GM11168 (cell line): ENCODE data around the gene APOH.
"Not testable (repeated sequence)": the region's sequence is repeated elsewhere in the genome, so short reads cannot be mapped to it uniquely, and the experiment has no call there.

Source experiments
- in situ Hi-C: fragments of 300-500 bp; cut with MboI; formaldehyde crosslinking; loops from one replicate; pipeline ENCODE4 v1.12.0; 2022; ENCODE audit warnings: low sequenced_read_pairs; ENCODE audit not compliant: unreplicated experiment

The APOH gene, protein sequence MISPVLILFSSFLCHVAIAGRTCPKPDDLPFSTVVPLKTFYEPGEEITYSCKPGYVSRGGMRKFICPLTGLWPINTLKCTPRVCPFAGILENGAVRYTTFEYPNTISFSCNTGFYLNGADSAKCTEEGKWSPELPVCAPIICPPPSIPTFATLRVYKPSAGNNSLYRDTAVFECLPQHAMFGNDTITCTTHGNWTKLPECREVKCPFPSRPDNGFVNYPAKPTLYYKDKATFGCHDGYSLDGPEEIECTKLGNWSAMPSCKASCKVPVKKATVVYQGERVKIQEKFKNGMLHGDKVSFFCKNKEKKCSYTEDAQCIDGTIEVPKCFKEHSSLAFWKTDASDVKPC

DNA sequence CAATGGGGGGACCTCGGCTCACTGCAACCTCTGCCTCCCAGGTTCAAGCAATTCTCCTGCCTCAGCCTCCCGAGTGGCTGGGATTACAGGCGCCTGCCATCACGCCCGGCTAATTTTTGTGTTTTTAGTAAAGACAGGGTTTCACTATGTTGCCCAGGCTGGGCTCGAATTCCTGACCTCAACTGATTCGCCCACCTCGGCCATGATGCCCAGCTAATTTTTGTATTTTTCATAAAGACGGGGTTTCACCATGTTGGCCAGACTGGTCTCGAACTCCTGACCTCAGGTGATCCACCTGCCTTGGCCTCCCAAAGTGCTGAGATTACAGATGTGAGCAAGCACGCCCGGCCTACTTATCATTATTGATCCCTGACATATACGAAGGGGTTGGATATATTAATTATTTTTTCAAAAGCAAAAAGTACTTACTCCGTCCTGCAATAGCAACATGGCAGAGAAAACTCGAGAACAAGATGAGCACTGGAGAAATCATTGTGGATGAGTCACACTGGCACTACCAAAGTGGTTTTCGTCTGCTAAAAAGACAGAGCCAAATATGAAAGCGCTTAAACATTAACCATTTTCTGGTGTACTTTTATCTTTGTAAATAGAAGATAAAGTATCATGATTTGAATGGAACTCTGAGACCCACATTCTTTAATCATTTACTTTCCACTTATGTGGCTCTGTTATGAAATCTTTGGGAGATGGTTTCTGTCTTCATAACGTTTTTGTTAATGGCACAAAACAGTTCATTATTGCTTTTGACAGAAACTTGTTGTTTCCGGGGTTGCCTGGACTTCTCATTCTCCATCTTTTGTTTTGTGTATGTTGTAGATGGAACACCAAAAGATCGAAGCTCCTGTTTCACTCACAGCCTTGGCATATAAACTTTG is at the start of gene APOH:
Gene APOH, minus strand, starts transcription at position 529 of the 896 bp plus-strand sequence. Its CDS starts 36 bp downstream, at position 493.
- in situ Hi-C loops: no loop called here

DNA sequence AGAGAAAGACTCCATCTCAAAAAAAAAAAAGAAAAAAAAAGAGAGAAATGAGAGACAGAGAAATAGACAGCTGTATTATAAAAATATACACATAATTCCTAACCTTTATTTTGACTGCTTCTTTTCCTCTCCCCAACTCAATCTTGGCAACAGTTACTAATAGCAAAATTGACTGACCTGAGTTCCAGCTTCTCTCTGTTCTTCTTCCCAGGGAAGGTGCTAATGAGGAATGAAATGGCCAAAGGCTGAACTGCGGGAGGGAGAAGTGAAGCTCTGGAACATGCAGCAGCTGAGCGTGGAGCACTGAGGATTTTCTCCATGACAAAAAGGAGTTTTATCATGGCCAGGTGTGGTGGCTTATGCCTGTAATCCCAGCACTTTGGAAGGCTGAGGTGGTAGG is 48.0 kb upstream of the APOH start:
- in situ Hi-C loops: no loop called here

DNA sequence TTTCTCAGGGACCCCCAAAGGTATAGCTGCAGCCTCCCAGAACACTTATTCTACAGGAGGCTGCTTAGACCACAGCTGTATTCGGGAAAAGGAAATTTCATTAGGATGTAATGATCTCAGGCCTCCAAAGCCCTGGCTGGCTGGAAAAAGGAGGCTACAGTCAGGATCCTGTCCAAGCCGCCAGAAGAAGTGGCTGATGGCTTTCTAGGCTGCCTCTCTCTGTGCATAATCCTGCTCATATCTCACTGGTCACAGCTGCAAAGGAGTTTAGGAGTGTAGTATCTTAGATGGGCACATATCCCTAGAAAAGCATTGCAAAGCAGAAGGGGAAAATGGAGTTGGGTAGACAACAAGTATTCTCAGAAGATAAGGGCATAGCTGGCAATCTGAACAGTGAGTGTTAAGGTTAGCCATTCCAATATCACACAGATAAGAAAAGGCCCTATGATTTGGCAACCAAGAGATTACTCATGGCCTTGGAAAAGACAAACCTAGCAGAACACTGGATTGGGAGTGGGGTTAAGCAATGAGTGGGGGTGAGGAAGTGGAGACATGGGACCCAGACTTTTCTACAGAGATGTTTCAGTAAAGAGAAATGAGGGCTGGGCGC is 47.2 kb upstream of the APOH start:
- in situ Hi-C loops: no loop called here

DNA sequence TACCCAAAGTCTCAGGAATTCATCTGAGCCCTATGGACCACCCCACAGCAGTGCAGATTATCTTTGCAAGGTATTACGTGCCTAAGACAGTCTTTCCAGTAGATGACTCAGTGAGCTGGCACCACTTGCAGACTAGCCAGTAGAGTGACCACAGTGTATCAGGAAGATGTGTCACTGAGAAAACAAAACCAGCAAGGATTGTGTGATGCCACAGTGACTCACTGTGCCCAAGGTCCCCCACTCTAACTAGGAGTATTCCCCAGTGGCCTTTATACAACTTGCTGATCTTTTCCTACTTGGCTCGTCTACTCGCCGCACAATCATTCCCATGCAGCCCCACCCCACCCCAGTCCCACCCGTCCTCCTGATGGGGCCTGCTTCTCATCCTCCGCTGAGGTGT is 46.4 kb upstream of the APOH start:
- in situ Hi-C loops: no loop called here

DNA sequence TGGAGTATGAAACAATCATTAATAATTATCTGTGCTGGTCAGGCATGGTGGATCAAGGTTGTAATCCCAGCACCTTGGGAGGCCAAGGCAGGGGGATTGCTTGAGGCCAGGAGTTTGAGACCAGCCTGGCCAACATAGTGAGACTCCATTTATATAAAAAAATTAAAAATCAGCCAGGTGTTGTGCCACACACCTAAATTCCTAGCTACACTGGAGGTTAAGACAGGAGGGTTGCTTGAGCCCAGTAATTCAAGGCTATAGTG is 44.3 kb upstream of the APOH start:
- in situ Hi-C loops: no loop called here

DNA sequence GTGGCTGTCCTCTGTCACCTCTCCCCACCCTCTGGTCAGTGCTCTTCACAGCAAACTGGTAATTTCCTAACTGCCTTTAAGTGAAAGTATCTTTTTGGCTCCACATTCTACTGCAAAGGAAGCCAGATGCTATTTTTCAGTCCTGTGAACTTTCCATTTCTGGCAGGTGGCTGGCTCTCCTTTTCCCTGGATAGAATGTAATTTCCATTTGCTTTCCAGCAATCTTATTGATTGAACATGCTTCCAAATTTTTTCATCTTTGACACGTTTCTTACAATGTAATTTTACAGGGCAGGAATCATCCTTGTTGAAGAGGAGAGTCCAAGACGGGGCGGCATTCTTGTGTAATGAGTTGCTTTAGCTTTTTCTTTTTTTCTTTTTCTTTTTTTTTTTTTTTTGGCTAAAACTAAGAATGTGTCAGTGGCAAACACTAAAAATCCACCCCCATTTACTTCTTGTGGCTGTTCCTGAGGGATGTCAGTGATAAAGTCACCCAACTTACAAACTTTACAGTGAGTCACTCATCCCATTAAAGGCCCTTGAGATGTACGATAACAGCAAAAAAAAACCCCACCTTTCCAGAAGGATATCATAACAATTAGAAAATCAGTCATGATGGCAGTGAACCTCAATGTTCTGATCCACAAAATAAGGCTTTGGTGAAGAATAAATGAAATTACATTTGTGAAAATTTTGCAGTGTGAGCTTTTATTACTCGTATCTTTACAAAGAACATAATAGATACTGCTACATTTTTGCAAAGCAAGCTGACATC is 43.8 kb upstream of the APOH start:
- in situ Hi-C loops: no loop called here

DNA sequence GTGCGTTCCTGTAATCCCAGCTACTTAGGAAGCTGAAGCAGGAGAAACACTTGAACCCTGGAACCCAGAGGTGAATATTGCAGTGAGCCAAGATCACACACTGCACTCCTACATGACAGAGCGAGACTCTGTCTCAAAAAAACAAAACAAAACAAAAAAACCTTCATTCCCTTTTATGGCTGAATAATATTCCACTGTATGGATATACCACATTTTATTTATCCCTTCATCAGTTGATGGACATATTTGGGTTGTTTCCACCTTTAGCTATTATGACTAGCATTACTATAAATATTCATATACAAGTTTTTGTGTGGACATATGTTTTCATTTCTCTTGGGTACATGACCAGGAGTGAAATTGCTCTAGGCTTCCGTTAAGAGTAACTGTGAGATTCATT is 42.3 kb upstream of the APOH start:
- in situ Hi-C loops: no loop called here

DNA sequence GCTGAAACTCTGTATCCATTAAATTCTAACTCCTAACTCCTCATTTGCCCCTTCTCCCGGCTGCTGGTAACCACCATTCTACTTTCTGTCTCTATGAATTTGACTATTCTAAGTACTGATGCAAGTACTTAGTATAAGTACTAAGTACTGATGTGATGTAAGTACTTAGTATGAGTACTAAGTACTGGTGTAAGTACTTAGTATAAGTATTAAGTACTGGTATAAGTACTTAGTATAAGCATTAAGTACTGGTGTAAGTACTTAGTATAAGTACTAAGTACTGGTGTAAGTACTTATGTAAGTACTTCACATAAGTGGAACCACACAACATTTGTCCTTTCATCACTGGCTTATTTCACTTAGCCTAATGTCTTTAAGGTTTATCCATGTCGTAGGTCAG is 40.9 kb upstream of the APOH start:
- in situ Hi-C loops: no loop called here

DNA sequence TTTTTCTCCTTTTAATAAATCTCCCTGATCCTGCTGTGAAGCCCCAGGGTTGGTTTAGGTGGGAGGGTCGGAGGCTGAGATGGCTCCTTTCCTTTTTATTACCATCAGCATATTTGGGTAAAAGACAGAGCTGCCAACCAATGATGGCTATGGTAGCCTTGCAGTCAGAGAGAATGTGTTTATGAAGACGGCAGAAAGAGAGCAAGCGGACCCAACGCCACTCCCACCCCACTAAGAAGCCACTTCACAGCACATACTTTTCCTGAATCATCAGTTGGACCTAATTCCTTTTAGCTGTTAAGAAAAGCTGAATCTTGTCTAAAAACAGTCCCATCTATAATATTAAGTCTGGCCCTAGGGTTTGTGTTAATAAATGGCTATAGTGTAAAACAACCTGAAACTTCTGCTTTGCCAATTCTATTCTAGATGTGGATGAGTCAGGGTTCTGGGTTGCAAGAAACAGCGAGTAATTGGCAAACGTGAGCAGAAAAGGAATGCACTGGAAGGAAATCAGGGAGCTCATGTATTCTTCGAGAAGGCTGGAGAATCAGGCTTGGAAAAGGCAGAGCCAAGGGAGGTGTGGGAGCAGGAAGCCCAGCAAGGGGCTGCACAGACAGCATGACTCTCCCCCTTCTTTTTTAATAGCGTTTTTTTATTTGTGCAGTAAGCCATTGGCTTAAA is 39.2 kb upstream of the APOH start:
- in situ Hi-C loops: no loop called here

DNA sequence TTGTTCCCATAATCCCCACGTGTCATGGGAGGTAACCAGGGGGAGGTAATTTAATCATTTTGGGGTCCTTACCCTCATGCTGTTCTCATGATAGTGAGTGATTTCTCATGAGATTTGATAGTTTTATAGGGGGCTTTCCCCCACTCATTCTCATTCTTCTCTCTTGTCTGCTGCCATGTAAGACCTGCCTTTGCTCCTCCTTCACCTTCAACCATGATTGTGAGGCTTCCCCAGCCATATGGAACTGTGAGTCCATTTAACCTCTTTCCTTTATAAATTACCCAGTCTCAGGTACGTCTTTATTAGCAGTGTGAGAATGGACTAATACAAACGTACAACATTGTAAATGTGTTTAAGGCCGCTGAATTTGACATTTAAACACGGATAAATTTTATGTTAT is 35.5 kb upstream of the APOH start:
- in situ Hi-C loops: no loop called here

DNA sequence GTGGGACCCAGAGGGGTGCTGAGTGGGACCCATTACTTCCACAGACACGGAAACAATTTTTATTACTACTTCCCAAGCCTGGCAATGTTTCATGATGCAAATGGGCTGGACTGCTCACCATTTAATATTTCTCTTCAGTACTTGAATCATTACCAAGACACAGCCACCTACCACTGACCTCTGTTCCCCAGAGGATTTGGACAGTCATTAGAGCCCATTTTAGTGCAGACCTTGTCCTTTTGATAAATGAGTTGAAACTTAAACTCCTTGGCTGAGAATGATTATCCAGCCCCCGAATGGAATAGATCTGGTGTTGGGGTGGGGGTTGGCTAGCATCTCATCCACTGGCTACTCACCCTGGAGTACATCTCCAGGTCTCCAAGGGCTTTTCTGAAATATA is 33.6 kb upstream of the APOH start:
- in situ Hi-C loops: no loop called here

DNA sequence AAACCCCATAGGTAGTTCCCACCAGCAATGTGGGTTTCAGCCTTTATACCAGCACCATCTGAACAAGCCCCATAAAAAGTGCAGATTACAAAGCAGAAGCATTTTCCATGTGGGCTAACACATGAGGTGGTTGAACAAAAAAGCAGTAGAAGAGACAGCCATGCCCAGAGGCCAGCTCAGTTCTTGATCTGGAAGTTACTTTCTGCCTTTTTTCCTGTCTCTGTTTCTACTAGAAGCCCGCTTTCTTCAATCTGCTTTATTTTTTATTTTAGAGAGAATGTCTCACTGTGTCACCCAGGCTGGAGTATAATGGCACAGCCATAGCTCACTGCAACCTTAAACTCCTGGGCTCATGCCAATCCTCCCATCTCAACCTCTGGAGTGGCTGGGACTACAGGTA is 31.5 kb upstream of the APOH start:
- in situ Hi-C loops: no loop called here

DNA sequence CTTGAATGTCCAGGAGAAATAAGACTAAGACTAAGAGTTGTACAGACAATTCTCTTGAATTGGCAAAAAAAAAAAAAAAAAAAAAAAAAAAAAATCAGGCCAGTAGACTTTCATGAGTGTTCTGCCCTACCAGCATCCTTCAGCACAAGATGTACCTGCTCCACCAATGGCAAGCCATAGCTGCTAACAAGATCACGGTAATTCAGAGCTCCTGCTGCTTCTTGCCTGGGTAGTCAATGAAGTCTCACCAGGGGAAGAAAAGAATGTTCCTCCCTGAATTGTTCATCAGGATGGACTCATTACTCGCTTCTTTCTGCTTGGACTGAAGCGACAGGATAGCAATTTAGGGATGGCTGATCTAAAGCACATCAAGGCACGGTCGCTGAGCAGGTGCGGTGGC is 31.1 kb upstream of the APOH start:
- in situ Hi-C loops: no loop called here

DNA sequence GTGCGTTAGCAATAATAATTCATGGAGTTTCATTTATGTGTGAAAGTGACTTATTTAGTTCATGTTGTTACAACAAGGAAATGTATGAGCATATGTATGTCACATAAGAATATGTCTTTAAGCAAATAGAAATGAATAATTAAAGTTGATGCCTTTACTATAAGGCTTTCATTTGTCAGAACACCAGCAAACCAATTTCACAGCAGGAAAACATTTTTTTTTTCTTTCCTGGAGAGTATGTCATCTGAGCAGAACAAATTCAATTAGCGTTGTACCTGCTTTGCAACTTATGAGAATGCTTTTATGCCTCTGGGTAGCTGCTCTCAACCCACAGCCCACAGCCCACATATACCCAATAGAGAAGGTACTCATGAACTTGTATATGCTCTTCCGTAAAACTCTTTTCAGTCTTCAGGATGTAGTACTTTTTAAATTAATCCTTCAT is 26.3 kb upstream of the APOH start:
- in situ Hi-C loops: loop anchor here (5.0 kb wide), 1 partner anchor 317 kb away; no protein-coding TSS in a partner anchor

DNA sequence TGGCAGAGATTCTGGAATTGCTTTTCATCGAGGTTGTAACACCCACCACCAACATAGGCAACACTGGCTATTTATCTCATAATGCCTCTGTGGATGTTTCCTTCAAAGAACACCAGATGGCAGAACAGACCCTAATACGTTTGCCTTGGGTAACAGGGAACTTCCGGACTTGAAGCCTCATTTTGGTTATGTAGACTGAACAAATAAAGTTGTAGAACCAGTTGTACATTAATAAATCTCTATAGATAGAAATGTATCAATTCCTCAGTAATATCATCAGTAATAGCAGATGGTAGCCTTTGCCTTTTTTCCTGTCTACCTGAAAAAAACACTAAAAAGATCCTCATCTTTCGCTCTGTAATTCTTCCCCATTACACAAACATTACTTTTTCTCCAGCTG is 25.9 kb upstream of the APOH start:
- in situ Hi-C loops: loop anchor here (5.0 kb wide), 1 partner anchor 317 kb away; no protein-coding TSS in a partner anchor

DNA sequence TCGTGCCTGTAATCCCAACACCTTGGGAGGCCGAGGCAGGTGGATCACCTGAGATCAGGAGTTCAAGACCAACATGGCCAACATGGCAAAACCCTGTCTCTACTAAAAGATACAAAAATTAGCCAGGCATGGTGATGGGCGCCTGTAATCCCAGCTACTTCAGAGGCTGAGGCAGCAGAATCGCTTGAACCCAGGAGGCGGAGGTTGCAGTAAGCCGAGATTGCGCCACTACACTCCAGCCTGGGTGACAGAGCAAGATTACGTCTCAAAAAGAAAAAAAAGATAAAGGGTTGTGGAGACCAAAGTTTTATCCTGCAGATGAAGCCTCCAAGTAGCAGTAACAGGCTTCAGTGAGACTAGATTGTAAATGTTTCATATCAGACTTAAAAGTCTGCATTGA is 24.2 kb upstream of the APOH start:
- in situ Hi-C loops: not testable (repeated sequence)

DNA sequence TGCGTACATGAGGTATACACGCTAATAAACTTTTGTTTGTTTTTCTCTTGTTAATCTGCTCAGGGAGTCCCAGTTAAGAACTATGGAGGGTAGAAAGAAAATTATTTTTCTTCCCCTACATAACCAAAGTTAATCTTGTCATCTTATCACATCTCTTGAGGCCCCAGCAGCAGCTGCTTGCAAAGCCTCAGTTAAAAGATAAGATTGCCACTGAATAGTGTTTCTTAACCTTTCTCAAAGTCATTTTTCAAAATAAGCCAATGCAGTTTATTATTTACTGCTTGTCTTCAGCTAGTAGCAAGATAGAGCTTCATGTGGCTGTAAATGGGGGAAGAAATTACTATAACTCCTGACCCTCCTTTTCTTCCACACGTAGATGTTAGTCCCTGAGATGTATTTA is 21.5 kb upstream of the APOH start:
- in situ Hi-C loops: no loop called here

DNA sequence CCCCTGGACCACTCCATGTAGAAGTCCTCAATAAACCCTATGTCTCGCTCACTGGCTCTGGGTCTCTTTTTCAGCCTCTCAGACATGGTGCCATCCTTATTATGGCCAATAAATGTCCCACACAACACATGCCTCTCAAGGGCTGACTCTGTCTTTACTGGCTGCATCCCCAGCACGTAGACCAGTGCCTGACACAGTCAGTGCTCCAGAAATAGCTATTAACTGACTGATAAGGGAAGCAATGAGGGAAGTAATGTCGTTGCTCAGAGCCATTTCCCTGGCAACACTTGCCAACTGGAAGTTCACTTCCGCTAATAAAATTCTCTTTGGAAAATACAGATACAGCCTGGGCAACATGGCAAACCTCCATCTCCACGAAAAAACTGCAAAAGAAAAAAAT is 19.1 kb upstream of the APOH start:
- in situ Hi-C loops: no loop called here

DNA sequence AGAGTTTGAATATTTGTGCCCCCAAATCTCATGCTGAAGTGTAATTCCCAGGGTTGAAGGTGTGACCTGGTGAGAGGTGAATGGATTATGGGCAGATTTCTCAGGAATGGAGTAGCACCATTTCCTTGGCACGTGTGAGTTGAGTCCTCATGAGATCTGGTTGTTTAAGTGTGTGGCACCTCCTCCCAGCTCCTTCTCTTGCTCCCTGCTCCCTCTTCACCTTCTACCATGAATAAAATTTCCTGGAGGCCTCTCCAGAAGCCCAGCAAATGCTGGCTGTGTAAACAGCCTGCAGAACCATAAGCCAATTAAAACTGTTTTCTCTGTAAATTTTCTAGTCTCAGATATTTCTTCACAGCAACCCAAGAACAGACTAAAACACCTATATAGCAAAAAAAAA is 12.6 kb upstream of the APOH start:
- in situ Hi-C loops: no loop called here

DNA sequence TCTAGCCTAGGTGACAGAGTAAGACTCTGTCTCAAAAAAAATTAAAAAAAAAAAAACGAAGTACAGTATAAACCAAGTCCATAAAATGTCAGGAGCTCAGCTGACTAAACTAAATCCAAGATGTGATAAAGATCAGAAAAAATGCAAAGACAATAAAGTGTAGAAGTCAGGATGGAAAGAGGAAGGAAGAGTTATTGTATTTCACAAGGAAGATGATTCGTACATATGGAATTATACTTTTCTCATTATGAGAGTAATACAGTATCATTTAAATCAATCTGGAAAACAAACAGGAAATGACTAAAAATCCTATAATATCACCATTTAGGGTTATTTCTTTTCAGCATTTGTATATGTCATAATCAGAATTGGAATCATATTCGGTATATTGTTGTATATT is 11.4 kb upstream of the APOH start:
- in situ Hi-C loops: no loop called here
